ENCODE results near the gene PHACTR1.
"Not testable (repeated sequence)": the region's sequence is repeated elsewhere in the genome, so short reads cannot be mapped to it uniquely, and the experiment has no call there.

Gene PHACTR1

DNA sequence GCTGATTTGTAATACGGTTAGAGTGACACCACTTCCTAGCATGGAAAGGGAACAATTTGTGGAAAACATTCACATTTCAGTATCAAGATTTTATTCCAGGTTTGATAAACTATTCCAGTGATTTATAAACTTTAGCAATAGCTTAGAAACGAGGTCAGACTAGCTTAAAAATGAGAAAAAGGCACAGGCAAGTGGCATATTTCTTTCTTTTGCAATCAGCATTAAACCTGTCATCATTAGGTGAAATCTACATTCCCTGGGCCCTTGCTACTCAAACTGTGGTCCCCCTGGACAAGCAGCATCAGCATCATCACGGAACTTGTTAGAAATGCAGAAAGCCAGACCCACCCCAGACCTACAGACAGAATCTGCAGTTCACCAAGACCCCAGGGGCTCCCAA is 581.9 kb downstream of the PHACTR1 start:
- no peak for DNase-seq

DNA sequence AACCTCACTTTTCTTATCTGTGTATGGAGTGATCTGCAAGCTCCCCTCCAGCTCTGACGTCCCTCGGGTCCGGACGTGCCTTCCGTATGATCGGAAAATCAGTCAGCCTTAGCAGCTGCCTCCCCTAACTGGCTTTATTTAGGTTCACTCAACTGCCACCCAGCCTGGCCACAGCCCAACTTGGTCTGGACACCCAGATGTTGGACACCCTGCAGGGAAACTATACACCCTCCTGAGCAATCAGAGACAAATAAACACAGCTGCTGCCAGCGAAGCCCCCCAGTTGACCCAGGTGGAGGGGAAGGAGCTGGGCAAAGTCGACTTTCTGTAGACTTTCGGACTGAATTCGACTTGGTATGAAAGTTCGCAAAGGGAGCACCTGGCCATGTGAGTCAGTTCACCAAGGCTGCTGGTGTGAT is 582.8 kb downstream of the PHACTR1 start:
- DNase-seq = no peak

DNA sequence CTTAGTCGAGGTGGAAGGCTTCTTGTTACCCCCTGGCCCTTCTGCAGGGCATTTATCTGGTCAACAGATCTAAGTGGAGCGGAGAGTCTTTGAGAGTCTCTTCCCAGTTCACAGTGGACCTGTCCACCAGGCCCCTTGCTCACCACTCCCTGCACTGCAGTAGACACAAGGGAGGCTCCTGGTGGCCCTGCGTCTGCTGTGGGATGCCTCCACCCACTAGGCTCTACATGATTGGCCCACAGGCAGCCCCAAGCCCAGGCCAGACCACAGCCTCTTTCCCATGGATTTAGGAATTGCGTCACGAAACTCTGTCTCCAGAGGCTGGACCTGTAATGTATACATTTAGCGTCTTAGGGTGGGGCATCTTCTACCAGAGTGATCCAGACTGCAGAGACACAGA is 583.4 kb downstream of the PHACTR1 start:
- DNase-seq = no peak

DNA sequence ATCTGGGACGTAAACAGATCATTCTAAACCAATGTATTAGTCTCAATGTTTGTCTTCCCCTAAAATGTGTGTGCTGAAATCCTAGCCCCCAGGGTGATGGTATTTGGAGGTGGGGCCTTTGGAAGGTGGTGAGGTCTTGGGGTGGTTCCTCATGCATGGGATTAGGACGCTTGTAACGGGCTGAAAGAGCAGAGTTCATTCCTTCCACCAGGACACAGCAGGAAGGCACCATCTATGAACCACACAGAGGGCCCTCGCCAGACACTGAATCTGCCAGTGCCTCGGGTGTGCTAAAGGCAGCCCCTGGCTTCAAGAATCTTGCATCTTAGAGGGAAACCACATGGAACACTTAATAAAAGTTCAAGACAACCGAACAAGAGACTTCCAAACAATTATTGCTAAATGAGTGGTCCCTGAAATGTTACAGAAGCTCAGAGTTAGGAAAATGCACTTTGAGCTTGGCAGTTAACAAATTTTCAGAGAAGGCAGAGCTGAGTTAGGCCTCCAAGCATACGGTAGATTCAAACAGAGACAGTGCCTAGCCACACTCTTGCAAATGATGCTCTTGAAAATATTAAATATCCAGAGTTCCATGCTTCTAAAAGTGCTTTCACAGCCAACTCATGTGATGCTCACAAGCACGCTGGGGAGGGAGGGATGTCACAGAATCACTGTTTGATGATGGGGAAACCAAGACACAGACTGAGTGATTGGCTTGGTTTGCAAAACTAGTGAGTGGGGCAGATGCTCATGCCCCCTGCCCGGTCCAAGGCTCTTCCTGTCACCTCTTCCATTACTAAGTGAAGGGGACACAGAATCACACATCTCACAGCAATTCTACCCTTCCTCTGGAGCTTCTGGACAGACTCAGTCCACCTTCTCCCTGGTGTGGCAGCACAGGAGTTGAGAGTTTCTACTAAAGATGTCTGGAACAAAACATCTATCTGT is 584.4 kb downstream of the PHACTR1 start:
- DNase-seq = no peak

DNA sequence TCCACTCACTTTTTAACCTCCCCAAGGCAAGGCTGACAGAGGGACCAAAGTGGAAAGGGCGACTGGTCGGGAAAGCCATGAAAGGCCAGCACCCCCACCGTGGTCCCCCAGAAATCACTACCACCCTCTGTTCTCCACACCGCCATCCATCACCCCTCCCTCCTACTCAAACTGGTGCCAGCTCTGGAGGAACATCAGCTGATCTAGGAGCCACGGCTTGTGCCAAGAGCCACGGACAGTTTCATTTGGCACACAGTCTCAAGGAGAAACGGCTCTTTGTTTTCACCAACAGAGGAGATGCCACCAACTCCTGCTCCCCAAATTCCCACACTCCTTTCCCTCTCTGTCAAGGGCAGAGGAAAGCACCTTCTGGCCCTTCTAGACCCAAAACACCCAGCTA is 585.7 kb downstream of the PHACTR1 start:
- no peak for DNase-seq

DNA sequence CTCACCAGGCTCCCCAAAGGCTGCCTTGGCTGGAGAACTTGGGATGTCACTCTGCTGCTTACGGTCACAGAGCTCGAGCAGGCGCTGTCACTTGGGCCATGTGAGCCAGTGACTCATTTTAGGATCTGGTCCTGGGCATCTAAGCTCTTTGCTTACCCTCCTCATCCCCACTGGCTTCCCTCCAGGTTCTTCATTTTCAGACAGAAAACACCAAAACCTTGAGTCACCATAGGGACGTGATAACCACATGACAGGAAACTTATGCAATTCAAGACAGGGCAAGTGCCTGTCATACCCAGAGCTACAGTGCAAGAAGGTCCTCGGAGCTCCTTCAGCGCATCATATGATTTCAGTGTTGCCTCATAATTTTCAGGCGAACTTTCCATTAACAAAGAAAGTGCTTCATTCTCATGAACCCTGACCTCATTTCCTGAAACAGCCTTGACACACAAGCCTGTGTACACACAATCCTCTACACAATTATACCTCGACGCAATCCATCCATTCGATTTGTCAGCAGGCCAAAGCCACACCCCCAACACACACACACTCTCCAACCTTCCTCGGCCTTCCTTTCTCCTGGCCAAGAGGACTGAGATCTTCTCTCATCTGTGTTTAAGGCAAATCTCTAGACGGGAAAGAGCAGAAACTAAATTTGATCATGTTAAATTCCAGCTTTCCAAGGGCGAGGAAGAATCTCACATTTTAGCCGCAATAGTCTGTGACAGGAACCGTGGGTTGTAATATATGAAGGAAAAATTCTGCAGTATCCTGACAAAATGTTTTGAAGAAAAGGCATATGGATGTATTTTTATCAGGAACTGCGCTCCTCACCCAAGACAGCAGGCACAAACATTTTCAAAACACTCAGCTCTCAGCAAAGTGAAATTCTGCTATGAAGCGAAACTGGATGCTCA is 586.4 kb downstream of the PHACTR1 start:
- DNase-seq = peak; percentile 94 to 100 (median 96)

DNA sequence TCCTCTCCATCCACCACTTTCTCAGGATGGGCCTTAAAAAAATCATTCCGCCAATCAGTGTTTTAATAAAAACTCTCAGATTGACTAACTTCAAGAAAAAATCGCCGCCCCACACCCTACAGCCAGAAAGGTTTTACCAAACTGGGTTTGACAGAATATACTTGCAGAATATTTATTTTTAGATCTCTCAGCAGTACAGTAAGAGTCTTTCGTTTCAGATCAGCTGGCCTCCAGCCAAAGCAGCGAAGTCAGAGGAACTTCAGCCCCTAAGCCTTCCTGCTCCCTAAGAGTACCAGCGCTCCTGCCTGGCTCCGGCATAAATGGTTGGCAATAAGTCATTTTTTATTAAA is 587.1 kb downstream of the PHACTR1 start:
- peak; percentile 77 to 92 (median 85) for DNase-seq

DNA sequence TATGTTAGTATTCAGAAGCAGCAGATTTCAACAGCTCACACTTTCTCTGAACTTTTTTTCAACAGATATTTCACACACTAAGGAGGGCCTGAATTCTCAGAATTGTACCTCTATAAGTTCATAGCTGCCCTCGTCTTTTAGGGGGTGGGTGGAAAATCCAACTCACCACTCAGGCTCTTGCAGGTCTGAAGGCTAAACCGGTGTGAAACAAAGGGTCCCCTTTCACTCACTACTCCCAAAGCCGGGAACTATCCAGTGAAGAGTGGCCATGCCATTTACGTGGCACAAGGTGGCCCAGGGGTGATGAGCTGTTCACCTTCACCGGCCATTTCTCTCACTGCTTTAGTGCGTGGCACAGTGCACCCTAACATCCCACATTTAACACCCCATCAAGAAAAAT is 587.5 kb downstream of the PHACTR1 start:
- no peak for DNase-seq

DNA sequence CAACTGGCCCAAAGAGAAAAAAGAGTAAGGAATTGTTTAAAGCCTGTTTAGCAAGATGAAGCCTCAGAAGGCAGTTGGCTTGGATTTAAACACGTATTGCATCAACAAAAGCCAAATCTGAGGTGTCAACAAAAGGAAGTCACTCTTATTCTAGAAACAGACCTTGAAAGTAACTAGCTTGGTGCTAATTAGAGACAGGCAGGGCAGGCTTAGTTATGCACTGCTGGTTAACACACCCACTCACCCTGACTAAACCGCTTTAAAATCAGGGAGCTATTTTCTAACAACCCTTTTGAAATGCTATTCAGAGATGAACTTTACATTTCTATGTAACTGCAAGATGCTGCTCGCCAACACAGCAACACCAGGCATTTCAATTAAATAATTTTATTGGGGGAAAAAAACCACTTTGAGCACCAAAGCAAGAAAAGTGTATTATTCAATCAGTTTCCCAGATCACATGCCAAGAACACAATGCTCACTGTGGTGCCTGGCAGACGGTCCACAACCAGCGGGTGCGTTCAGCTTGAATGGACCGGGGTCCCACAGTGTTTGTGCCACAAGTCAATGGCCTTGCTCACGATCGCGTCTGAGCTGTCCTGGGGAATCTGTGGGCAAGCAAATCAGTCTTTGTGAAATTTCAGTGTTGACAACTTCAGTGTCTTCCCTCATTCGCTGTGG is 588.2 kb downstream of the PHACTR1 start:
- peak in 2 of 4 experiments; percentile 10 to 25 for DNase-seq

DNA sequence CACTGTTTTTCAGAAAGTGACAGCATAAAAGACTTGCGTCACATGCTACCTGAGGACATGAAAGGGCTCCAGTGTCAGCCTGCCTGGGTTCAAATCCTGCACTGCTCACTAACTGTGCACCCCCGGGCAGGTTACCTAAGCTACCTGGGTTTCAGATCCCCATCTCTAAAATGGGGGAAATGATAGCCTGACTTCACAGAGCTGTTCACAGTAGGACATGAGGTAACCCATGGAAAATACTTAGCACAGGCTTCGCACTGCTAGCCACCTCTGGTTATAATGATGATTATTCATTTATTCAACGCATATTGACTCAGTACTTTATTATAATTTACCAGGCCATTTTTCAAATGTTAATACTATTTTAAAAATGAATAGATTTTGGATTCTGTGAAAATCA is 588.7 kb downstream of the PHACTR1 start:
- DNase-seq = no peak

DNA sequence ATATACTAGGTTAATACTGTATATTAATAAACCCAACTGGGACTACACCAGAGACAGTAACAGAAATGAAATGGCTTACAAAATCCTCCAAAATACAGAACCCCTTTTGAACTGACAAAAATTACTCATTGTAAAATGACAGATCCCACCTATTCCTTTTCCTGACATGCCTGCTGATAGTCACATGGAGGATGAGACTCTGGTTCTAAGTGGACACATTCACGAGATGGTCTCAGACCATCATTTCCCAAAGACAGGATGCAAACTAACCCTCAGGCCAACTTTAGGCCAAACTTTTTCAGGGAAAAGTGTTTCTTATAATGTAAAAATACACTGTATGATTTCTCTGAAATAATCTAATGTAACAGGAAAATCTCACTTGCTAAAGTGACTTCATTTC is 589.2 kb downstream of the PHACTR1 start:
- DNase-seq = no peak

DNA sequence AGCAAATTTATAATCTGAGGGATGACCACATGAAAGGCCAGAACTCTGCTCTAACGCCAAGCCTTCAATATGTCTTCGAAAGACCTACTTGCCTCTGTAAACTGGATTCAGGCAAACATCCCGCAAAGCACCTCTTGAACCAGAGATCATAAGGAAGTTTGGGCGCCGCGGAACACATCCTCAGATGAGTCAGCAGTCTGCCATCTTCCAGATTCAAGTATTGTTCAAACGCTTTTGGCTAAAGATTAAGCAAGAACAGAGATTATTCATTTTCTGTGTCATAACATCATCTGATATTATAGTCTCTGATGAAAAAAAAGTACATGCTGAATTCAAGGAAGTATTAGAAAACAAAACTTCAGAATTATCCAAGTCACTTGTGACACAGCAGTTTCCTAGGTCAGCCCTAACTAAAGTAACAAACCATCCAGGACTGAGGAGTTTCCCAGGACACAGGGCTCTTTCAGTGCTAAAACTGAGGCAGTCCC is 591.0 kb downstream of the PHACTR1 start:
- DNase-seq = peak; percentile 77 to 93 (median 84)

DNA sequence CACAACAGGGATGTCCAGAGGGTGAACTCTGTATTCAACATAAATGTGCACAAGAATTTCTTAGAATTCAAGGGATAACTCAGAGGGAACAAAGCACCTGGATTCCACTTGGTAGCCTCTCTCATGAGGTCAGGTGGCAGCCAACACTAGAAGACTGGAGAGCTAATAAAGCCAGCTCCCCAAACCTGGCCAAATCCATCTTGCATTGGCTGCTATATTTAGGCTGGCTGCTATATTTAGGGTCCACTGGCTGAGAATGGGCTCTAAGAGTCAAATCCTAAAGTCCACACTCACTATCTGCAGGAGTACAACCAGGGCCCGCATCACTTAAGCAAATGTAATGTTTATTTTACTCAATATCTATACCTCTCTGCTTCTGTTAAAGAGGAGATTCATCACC is 591.8 kb downstream of the PHACTR1 start:
- no peak for DNase-seq

DNA sequence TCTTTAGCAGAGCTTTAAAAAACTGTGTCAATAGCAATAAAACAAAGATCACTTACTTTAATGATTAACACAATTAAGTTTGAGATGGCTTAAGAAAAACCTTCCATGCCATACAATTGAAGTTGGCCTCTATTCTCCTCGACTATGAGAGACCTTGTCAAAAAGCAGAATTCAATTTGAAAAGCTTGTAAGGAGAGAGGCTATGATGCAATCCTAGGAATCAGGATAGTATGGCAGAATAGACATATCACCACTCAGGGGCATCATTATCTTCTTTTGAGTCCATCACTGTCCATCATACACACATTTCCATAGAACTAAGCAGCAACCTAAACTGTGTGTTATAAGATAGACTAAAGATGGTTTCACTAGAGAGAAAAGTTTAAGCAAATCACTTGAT is 594.6 kb downstream of the PHACTR1 start:
- DNase-seq = no peak

DNA sequence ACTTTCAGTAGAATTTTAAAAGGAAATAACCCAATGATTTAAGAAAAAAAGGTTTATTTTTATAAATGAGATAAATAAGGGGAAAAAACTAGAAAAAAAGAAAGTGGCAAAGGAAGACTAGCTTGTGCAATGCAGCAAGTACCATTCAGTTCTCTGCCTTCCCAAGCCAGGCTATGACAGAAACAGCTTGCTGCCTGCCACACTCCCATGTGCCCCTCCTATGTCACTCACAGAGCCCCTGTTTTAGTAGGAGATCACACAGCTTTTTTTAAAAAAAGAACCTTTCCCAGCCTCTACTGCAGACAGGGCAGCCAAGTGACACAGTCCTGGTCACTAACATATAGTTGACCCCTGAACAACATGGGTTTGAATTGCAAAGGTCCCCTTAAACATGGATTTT is 598.2 kb downstream of the PHACTR1 start:
- no peak for DNase-seq

DNA sequence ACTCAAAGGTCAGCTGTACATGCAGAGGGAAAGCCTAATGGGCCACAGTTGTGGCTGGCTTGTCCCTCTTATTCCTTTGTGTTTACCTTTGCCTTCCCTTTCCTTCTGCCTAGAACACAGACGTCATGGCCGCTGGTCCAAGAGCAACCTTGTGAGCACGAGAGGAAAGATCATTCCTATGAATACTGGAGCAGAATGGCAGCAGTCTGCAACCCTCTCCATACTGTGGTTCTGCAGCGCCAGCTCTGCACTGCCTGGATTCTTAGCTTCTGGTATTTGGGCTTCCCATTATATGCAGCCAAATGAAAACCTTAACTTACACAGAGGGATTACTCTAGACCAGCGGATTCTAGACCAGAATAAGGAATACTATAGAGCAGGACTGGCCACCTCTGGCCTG is 599.3 kb downstream of the PHACTR1 start:
- no peak for DNase-seq

DNA sequence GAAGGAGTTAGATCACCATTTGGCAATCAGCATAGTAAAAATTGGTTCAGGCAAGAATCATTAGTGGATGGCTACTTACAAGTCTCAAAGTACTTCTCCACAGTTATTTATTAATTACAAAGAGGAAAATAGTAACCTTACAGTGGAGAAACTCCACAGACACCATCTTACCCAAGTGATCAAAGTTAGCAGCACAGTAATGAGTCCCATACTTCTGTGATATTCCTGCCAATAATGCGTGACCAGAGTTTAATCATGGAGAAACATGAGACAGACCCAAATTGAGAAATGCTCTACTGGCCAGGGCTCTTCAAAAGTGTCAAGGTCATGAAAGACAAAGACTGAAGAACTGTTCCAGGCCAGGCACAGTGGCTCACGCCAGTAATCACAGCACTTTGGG is 602.3 kb downstream of the PHACTR1 start:
- no peak for DNase-seq

DNA sequence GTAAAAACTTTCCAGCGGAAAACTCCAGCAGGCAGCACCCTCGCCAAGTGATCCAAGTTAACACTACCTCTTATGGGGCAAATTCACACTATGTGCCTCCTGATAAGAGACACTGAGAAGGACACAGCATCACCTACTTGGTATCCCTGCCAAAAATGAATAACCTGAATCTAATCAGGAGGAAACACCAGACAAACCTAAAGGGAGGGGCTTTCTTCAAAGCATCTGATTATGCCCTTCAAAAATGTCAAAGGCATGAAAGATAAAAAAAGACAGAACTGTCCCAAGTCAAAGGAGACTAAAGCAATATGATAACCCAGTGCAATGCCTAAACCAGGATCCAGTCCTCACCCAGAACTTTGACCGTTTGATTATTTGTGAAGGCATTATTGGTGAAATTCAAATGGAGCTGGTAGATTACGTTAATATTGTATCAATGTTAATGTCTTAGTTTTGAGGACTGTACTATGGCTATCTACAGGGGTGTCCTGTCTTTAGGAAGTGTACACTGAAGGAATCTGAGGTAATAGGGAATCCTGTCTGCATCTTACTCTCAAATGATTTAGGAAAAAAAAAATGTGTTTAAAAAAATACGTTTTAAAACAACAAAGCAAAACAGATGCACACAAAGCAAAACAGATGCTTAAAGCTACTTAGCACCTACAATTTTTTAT is 603.5 kb downstream of the PHACTR1 start:
- no peak for DNase-seq

DNA sequence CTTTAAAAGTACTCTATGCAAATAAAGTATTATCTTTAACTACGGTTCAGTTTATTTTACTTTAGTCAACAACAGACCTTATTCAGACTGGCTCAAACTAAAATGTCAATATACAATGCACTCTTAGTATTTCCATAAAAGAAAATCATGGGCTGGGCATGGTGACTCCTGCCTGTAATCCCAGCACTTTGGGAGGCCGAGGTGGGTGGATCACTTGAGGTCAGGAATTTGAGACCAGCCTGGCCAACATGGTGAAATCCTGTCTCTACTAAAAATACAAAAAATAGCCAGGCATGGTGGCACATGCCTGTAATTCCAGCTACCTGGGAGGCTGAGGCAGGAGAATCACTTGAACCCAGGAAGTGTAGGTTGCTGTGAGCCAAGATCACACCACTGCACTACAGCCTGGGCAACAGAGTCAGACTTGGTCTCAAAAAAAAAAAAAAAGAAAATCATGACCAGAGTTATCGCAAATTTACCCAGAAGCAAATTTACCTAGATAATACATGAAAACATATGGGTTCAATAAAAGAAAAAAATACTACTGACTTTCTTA is 609.5 kb downstream of the PHACTR1 start:
- DNase-seq = not testable (repeated sequence)

DNA sequence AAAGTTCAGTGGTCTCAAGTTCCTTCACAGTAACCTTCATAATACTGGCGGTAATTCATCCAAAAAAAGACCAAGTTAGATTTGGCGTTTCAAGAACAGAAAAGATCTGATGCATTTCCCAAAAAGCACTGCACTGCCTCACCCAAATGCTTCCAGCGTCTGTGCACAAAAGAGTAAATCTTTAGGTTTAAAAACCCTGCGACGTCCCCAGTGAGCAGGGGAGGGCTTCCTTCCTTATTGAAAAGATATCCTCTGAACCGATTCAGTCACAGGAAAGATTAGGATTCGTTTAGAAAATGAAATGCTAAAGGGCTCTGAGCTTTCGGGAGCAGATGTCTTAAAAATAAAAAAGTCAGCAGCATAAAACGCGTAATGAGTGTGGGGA is 611.1 kb downstream of the PHACTR1 start:
- peak; percentile 25 to 44 (median 32) for DNase-seq

DNA sequence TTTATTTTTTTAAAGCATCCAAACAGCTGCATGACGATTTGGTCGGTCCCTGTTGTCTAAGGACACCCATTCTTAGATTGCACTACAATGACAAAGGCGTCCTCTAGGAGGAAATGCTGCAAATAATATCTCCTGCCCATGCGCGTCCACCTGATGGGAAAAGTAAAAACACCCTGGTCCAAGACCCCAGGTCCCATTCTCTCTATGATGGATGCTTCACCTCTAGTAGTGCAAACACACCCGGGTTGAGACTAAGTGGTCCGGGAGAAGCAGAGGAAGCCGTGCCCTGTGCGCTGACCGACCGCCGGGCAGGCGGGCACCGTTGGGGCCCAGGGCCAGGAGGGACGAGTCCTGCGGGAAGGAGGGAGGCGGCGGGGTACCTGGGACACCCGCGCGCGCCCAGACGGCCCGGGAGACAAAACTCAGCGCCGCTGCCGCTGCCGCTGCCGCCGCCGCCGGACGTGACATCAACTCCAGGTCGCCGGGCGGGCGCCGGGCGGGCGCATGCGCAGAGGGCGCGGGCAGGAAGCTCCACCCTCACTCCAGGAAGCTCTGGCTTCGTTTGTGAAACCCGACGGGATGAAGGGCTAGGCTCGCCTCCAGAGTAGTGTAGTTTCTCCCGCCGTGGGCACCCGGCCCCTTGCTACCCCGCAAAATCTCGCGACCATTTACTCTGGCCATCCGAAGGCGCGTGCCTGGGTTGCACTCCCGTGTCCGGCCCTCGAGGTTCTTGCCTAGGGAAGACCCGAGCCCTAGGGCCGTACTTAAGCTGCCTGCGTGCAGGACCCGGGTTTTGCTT is 611.7 kb downstream of the PHACTR1 start, which contains the start of gene TBC1D7:
TSS of gene TBC1D7 (minus strand) at position 462 of the 799 bp plus-strand sequence. CDS start 1,639 bp downstream, outside the sequence.
- peak; percentile 95 to 97 (median 96) for DNase-seq

Measured in suppressor macrophage (primary cell).